Lung microvascular endothelial cell (primary cell): ENCODE results near the gene LRRC8C. TPM values are rescaled to one million over a fixed set of nuclear protein-coding genes. Genes with fewer than 3 reads are reported as not detected.
A peak's percentile ranks its signal among the peaks of the same experiment; 100 is the strongest.

ENCODE experiments used
- DNase-seq, 2 donors: peaks; one replicate each; pipeline versions ENCODE4 v3.0.0 to v3.0.0-alpha.2; 2010; ENCODE audit warnings: low read depth in 2 of 2
- total RNA-seq: library from RNA; depleted of rRNA; stranded (reverse); fragments of >200 nt; gene quantifications from 2 replicates; pipeline ENCODE4 v1.2.1, GENCODE V29; 2014

The LRRC8C gene
- total RNA-seq, 1 donor from 2014 or later, result 16.3 TPM

- DNase-seq, result peak; percentile 58 to 70
Measured at GRCh38 chr1:89633248-89633799, 404 bp downstream of the LRRC8C start.

GRCh38 chr1:89633800-89634625 is 1.1 kb downstream of the LRRC8C start:
- peak; percentile 31 to 35 for DNase-seq

GRCh38 chr1:89635825-89636815 is 3.2 kb downstream of the LRRC8C start:
- peak; percentile 64 to 74 for DNase-seq

- DNase-seq, result peak in 1 of 2 donors; percentile 46
Measured at GRCh38 chr1:89637496-89637895, 4.6 kb downstream of the LRRC8C start.

GRCh38 chr1:89640440-89640839 is 7.5 kb downstream of the LRRC8C start:
- DNase-seq, result no peak

- DNase-seq, result no peak
Measured at GRCh38 chr1:89641781-89642180, 8.9 kb downstream of the LRRC8C start.

GRCh38 chr1:89643577-89643976 is 10.7 kb downstream of the LRRC8C start:
- DNase-seq, result peak in 1 of 2 donors; percentile 72

- DNase-seq, result peak in 1 of 2 donors; percentile 52
Measured at GRCh38 chr1:89644119-89644814, 11.3 kb downstream of the LRRC8C start.

GRCh38 chr1:89646259-89646658 is 13.3 kb downstream of the LRRC8C start:
- DNase-seq, result no peak

- DNase-seq, result no peak
Measured at GRCh38 chr1:89649783-89650182, 16.9 kb downstream of the LRRC8C start.

GRCh38 chr1:89652373-89652772 is 19.5 kb downstream of the LRRC8C start:
- no peak for DNase-seq

GRCh38 chr1:89657886-89658285 is 25.0 kb downstream of the LRRC8C start:
- no peak for DNase-seq

- peak in 1 of 2 donors; percentile 35 for DNase-seq
Measured at GRCh38 chr1:89659322-89660081, 26.6 kb downstream of the LRRC8C start.

- peak; percentile 20 to 39 for DNase-seq
Measured at GRCh38 chr1:89660224-89661061, 27.5 kb downstream of the LRRC8C start.

GRCh38 chr1:89665941-89666340 is 33.0 kb downstream of the LRRC8C start:
- DNase-seq, result no peak

- DNase-seq, result no peak
Measured at GRCh38 chr1:89666640-89667039, 33.7 kb downstream of the LRRC8C start.

- peak; percentile 45 to 58 for DNase-seq
Measured at GRCh38 chr1:89667691-89668090, 34.8 kb downstream of the LRRC8C start.

GRCh38 chr1:89668961-89669360 is 36.0 kb downstream of the LRRC8C start:
- DNase-seq, result no peak

GRCh38 chr1:89669441-89669840 is 36.5 kb downstream of the LRRC8C start:
- no peak for DNase-seq

GRCh38 chr1:89670163-89670562 is 37.2 kb downstream of the LRRC8C start:
- DNase-seq, result no peak
